ENCODE data around the gene CRYZ. TPM values are rescaled to one million over a fixed set of nuclear protein-coding genes. Genes with fewer than 3 reads are reported as not detected.
A peak's percentile ranks its signal among the peaks of the same experiment; 100 is the strongest.
"Not testable (repeated sequence)": the region's sequence is repeated elsewhere in the genome, so short reads cannot be mapped to it uniquely, and the experiment has no call there.

CRYZ gene
- total and polyA plus RNA-seq, 2 of the 8 experiments (the other 6 are each of a cell fraction or from before 2014, with no cell fraction given) = 20.5 to 43.8 TPM

DNA sequence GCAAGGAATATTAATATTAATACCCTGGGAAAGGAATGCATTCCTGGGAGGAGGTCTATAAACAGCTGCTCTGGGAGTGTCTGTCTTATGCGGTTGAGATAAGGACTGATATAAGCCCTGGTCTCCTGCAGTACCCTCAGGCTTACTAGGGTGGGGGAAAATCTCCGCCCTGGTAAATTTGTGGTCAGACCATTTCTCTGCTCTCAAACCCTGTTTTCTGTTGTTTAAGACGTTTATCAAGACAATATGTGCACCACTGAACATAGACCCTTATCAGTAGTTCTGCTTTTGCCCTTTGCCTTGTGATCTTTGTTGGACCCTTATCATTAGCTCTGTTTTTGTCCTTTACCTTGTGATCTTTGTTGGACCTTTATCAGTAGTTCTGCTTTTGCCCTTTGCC is 62.0 kb downstream of the CRYZ start:
- H3K79me2 ChIP-seq (ENCODE audit: control insufficient read depth in 1 of 2, insufficient read depth in 2 of 2, low read length in 2 of 2); H2BK5ac ChIP-seq (ENCODE audit: low read depth, low read length); H2BK12ac ChIP-seq (ENCODE audit: low read depth, low read length); H3K18ac ChIP-seq (ENCODE audit: extremely low read depth, low read length); DNase-seq (ENCODE audit: low read depth in 1 of 2, low spot score in 2 of 2); H2BK120ac ChIP-seq (replicated peaks; ENCODE audit: low read depth, low read length); H3K23me2 ChIP-seq (ENCODE audit: low read depth, low read length); H3K4me2 ChIP-seq (ENCODE audit: insufficient read depth in 1 of 2, low read depth in 2 of 2, low read length in 2 of 2); FAIRE-seq; H4K8ac ChIP-seq (ENCODE audit: extremely low read depth, insufficient read depth, low read length); H3K14ac ChIP-seq (ENCODE audit: insufficient read length); H3K4me1 ChIP-seq (replicated peaks in 1 of 4; ENCODE audit: control insufficient read depth in 3 of 4, insufficient read depth in 4 of 4, low read length in 3 of 4); H2BK15ac ChIP-seq (ENCODE audit: low read length); H4K91ac ChIP-seq (replicated peaks; ENCODE audit: insufficient read length, low read length); H3K27ac ChIP-seq (ENCODE audit: low read depth, low read length); H3K56ac ChIP-seq (replicated peaks; ENCODE audit: insufficient read length, low read depth, low read length); H4K5ac ChIP-seq (ENCODE audit: insufficient read length, low read depth, low read length); POLR2A ChIA-PET (ENCODE audit: partially characterized antibody); H3K9me3 ChIP-seq (ENCODE audit: insufficient read depth in 2 of 2, low read depth in 1 of 2, low read length in 1 of 2); H3K36me3 ChIP-seq (ENCODE audit: control insufficient read depth in 2 of 4, insufficient read depth in 4 of 4, low read length in 3 of 4); H3K79me1 ChIP-seq (ENCODE audit: low read depth, low read length); H2AFZ ChIP-seq (ENCODE audit: low read length); H2AK5ac ChIP-seq (ENCODE audit: low read depth, low read length); H3K23ac ChIP-seq (ENCODE audit: insufficient read length); H3K4me3 ChIP-seq (ENCODE audit: extremely low read depth in 1 of 4, insufficient read depth in 2 of 4, low read depth in 3 of 4, low read length in 4 of 4); H2BK20ac ChIP-seq (ENCODE audit: low read length); H4K20me1 ChIP-seq (replicated peaks in 1 of 2; ENCODE audit: control insufficient read depth in 1 of 2, insufficient read depth in 2 of 2, low read length in 2 of 2); H3K4ac ChIP-seq (replicated peaks; ENCODE audit: insufficient read length, low read depth, low read length); H3K9ac ChIP-seq (replicated peaks in 1 of 4; ENCODE audit: extremely low read depth in 1 of 4, low read depth in 3 of 4, low read length in 3 of 4): not testable (repeated sequence)
- WGBS, 2 experiments (ENCODE audit: extremely low coverage in 1 of 2, insufficient coverage in 1 of 2, insufficient read length in 1 of 2, insufficient replicate concordance in 2 of 2, low coverage in 1 of 2, low lambda C conversion rate in 2 of 2, missing lambda C conversion rate in 1 of 2) = 93% methylated on average over 3 of the region's 3 CpGs; no CpG with 5 or more reads in 1 of the 2 experiments
- CTCF ChIA-PET (ENCODE audit: partially characterized antibody) = interaction anchor here (0.6 kb wide), 1 partner anchor 408 kb away, joined by 6 read pairs; no protein-coding TSS in a partner anchor
- peak in 1 of 2 experiments; percentile 27; a peak in 1 of 3 replicates for TF ChIP-seq EP300 (IDR thresholded peaks at IDR 0.05; ENCODE audit: borderline replicate concordance in 1 of 2, low read depth in 2 of 2, low read length in 2 of 2)
- peaks cover 0 to 22% (median 7%) of the 10 kb centered on the region in 4 experiments; a peak in 6 of 7 replicates for H3K27me3 ChIP-seq (replicated peaks in 1 of 4; ENCODE audit: control insufficient read depth in 3 of 4, extremely low read depth in 1 of 4, insufficient read depth in 3 of 4, low read length in 3 of 4)

Other genes starting within 250 kb of the CRYZ start
- gene LRRC53, start 220.4 kb downstream of the CRYZ start, total RNA-seq (2021; fragmentation: NEBNext Ultra II Directional; extraction: Animal tissue kit (Norgen Biotek cat#: 25700)) = not detected in 2 replicates
- gene LRRC53, start 220.4 kb downstream of the CRYZ start, polyA plus RNA-seq (2011; rRNA removed) = not detected in 2 replicates
- gene ERICH3, start 59.3 kb downstream of the CRYZ start, total RNA-seq (2021; fragmentation: NEBNext Ultra II Directional; extraction: Animal tissue kit (Norgen Biotek cat#: 25700)) = not detected in 2 replicates
- gene ERICH3, start 59.3 kb downstream of the CRYZ start, polyA plus RNA-seq (2011; rRNA removed) = 0.02 TPM in 1 of 2 replicates, not detected in the other
- gene TYW3, start 102 bp upstream of the CRYZ start, total RNA-seq (2021; fragmentation: NEBNext Ultra II Directional; extraction: Animal tissue kit (Norgen Biotek cat#: 25700)) = 28.0 and 31.4 TPM in 2 replicates
- gene TYW3, start 102 bp upstream of the CRYZ start, polyA plus RNA-seq (2011; rRNA removed) = 4.8 and 6.9 TPM in 2 replicates